HEK293 (cell line): ENCODE results near the gene ZNF396.

Experiments used
- CTCF ChIA-PET: fragments of 350-600 bp; formaldehyde crosslinking; extraction: SDS; loops from one replicate; lab custom pipeline; 2021; ENCODE audit warnings: antibody characterized with exemption; lab: Yijun Ruan, JAX
- POLR2A ChIA-PET: fragments of 300-600 bp; formaldehyde crosslinking; extraction: SDS; loops from one replicate; lab custom pipeline; 2020; ENCODE audit warnings: antibody characterized with exemption, inconsistent platforms; lab: Yijun Ruan, JAX
- H3K27ac ChIP-seq: fragments of 200-500 bp; sonication (Bioruptor generic); 2 replicates; pipeline ENCODE4 v1.5.1; 2014; ENCODE audit warnings: low read depth, low read length, control low read depth, inconsistent platforms; ENCODE audit errors: extremely low read depth
- H3K36me3 ChIP-seq, 2 experiments: fragments of 200-500 bp in 1 of 2; sonication (Bioruptor generic) in 1 of 2; 1 replicate in 1 of 2; 2 replicates in 1 of 2; pipeline ENCODE4 v1.5.1; 2014 to 2017; ENCODE audit warnings: inconsistent platforms in 2 of 2, low read length in 2 of 2; ENCODE audit not compliant: control insufficient read depth in 2 of 2, insufficient read depth in 1 of 2
- H3K4me1 ChIP-seq: fragments of 200-500 bp; sonication (Bioruptor generic); 2 replicates; pipeline ENCODE4 v1.5.1; 2014; ENCODE audit warnings: mild to moderate bottlenecking, low read length, inconsistent platforms; ENCODE audit not compliant: control insufficient read depth, insufficient read depth
- H3K4me3 ChIP-seq: 2 replicates; pipeline ENCODE4 v1.5.1; 2011; ENCODE audit warnings: low read depth, mild to moderate bottlenecking, control low read depth, low read length, moderate library complexity
- H3K9me3 ChIP-seq: fragments of 200-500 bp; sonication (Bioruptor generic); 2 replicates; pipeline ENCODE4 v1.5.1; 2014; ENCODE audit warnings: low read depth, low read length, inconsistent platforms; ENCODE audit not compliant: control insufficient read depth, insufficient read depth
- KLF7 ChIP-seq: fragments of 450-650 bp; formaldehyde crosslinking; IDR thresholded peaks from 2 replicates; pipeline ENCODE4 v1.5.1; 2016; ENCODE audit warnings: missing biosample characterization, missing genetic modification characterization, borderline replicate concordance
- SP3 ChIP-seq: fragments of 450-650 bp; formaldehyde crosslinking; IDR thresholded peaks from 2 replicates; pipeline ENCODE4 v1.5.1; 2016; ENCODE audit warnings: missing biosample characterization, missing genetic modification characterization
- TCF7L2 ChIP-seq: IDR thresholded peaks from 2 replicates; pipeline ENCODE4 v1.6.1; 2011; ENCODE audit warnings: low read depth, mild to moderate bottlenecking, inconsistent platforms, low read length, moderate library complexity, borderline replicate concordance
- ZIC2 ChIP-seq: fragments of 450-650 bp; formaldehyde crosslinking; IDR thresholded peaks from 2 replicates; pipeline ENCODE4 v1.5.1; 2016; ENCODE audit warnings: missing biosample characterization, missing genetic modification characterization
- ZNF146 ChIP-seq: fragments of 450-650 bp; formaldehyde crosslinking; IDR thresholded peaks from 2 replicates; pipeline ENCODE4 v1.5.1; 2016; ENCODE audit warnings: missing biosample characterization, missing genetic modification characterization
- ZNF211 ChIP-seq: fragments of 450-650 bp; formaldehyde crosslinking; IDR thresholded peaks from 2 replicates; pipeline ENCODE4 v1.5.1; 2016; ENCODE audit warnings: low read depth, missing biosample characterization, missing genetic modification characterization
- ZNF302 ChIP-seq: fragments of 450-650 bp; formaldehyde crosslinking; IDR thresholded peaks from 2 replicates; pipeline ENCODE4 v1.5.1; 2016; ENCODE audit warnings: missing biosample characterization, missing genetic modification characterization, low read depth
- ZNF354C ChIP-seq: fragments of 450-650 bp; formaldehyde crosslinking; IDR thresholded peaks from 2 replicates; pipeline ENCODE4 v1.5.1; 2016; ENCODE audit warnings: missing biosample characterization, missing genetic modification characterization, low read depth, borderline replicate concordance
- ZNF37A ChIP-seq: fragments of 450-650 bp; IDR thresholded peaks from 2 replicates; pipeline ENCODE4 v1.5.1; 2018; ENCODE audit warnings: missing biosample characterization, missing genetic modification characterization
- ZNF404 ChIP-seq: fragments of 450-650 bp; formaldehyde crosslinking; IDR thresholded peaks from 2 replicates; pipeline ENCODE4 v1.5.1; 2017; ENCODE audit warnings: missing biosample characterization, missing genetic modification characterization
- ZNF423 ChIP-seq: fragments of 450-650 bp; formaldehyde crosslinking; IDR thresholded peaks from 2 replicates; pipeline ENCODE4 v1.5.1; 2016; ENCODE audit warnings: missing biosample characterization, missing genetic modification characterization
- ZNF510 ChIP-seq: fragments of 450-650 bp; formaldehyde crosslinking; IDR thresholded peaks from 2 replicates; pipeline ENCODE4 v1.5.1; 2018; ENCODE audit warnings: mild to moderate bottlenecking, missing genetic modification characterization, missing biosample characterization; ENCODE audit not compliant: insufficient replicate concordance
- ZNF558 ChIP-seq: fragments of 450-650 bp; formaldehyde crosslinking; IDR thresholded peaks from 2 replicates; pipeline ENCODE4 v1.5.1; 2016; ENCODE audit warnings: missing biosample characterization, missing genetic modification characterization
- ZNF560 ChIP-seq: fragments of 450-650 bp; formaldehyde crosslinking; IDR thresholded peaks from 2 replicates; pipeline ENCODE4 v1.5.1; 2017; ENCODE audit warnings: missing biosample characterization, missing genetic modification characterization, borderline replicate concordance
- ZNF585B ChIP-seq: fragments of 450-650 bp; formaldehyde crosslinking; IDR thresholded peaks from 2 replicates; pipeline ENCODE4 v1.5.1; 2016; ENCODE audit warnings: missing biosample characterization, missing genetic modification characterization
- ZNF623 ChIP-seq: fragments of 450-650 bp; formaldehyde crosslinking; IDR thresholded peaks from 2 replicates; pipeline ENCODE4 v1.5.1; 2016; ENCODE audit warnings: missing biosample characterization, missing genetic modification characterization
- ZNF626 ChIP-seq: fragments of 450-650 bp; sonication (Bioruptor Pico); formaldehyde crosslinking; IDR thresholded peaks from 2 replicates; pipeline ENCODE4 v1.5.1; 2018; ENCODE audit warnings: missing biosample characterization, missing genetic modification characterization, inconsistent platforms
- ZNF660 ChIP-seq: fragments of 450-650 bp; IDR thresholded peaks from 2 replicates; pipeline ENCODE4 v1.5.1; 2018; ENCODE audit warnings: missing biosample characterization, mild to moderate bottlenecking, missing genetic modification characterization
- ZNF707 ChIP-seq: fragments of 450-650 bp; formaldehyde crosslinking; IDR thresholded peaks from 2 replicates; pipeline ENCODE4 v1.5.1; 2016; ENCODE audit warnings: missing biosample characterization, missing genetic modification characterization
- ZSCAN16 ChIP-seq: fragments of 450-650 bp; formaldehyde crosslinking; IDR thresholded peaks from 2 replicates; pipeline ENCODE4 v1.5.1; 2016; ENCODE audit warnings: missing biosample characterization, missing genetic modification characterization
- TF ChIP-seq, protein P1 (sequence below): fragments of 450-650 bp; formaldehyde crosslinking; IDR thresholded peaks from 2 replicates; pipeline ENCODE4 v1.5.1; 2016; ENCODE audit warnings: missing biosample characterization, missing genetic modification characterization
- TF ChIP-seq, protein P2 (sequence below): fragments of 450-650 bp; IDR thresholded peaks from 2 replicates; pipeline ENCODE4 v1.5.1; 2018; ENCODE audit warnings: missing biosample characterization, mild to moderate bottlenecking, missing genetic modification characterization

ZNF396 gene

DNA sequence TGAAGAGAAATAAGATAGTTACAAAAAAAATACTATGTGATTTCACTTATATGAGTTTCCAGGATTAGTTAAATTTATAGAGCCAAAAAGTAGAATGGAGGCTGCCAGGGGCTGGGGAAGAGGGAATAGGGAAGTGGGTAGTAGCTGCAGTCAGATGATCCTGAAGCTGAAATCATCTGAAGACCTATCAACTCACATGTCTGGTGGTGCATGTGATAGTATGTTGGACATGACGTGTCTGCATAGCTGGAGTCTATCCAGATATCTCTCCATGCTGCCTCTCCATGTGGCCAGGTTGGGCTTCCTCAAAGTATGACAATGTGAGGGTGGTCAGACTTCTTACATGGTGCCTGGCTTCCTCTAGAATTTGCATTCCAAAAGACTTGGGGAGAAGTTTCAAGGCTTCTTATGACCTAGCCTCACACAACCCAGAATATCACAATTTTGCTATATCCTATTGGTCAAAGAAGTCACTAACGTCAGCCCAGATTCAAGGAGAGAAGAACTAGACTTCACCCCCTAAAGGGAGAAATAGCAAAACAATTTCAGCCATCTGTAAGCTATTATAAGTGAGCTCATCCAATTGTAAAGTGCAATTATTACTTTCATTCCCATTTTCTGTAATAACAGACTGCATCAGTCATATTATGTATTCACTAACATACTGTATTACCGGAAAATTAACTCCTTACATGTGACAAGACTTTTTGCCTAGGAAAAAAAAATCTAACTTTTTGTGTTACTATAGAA, 14.0 kb upstream of the ZNF396 start:
- H3K4me1 ChIP-seq = no peaks in the 10 kb centered on the region
- no peaks in the 10 kb centered on the region for H3K36me3 ChIP-seq
- H3K4me3 ChIP-seq = no peak overlapping the region
- no peak overlapping the region for H3K27ac ChIP-seq
- no peaks in the 10 kb centered on the region for H3K9me3 ChIP-seq
- POLR2A ChIA-PET = no interaction called here
- CTCF ChIA-PET = no interaction called here
- TF ChIP-seq ZNF707 (tag by site-specific recombination) (no peak), ZNF626 (no peak)
- TF ChIP-seq, protein P1, sequence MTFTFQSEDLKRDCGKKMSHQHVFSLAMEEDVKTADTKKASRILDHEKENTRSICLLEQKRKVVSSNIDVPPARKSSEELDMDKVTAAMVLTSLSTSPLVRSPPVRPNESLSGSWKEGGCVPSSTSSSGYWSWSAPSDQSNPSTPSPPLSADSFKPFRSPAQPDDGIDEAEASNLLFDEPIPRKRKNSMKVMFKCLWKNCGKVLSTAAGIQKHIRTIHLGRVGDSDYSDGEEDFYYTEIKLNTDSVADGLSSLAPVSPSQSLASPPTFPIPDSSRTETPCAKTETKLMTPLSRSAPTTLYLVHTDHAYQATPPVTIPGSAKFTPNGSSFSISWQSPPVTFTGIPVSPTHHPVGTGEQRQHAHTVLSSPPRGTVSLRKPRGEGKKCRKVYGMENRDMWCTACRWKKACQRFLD (tag by site-specific recombination) = no peak

DNA sequence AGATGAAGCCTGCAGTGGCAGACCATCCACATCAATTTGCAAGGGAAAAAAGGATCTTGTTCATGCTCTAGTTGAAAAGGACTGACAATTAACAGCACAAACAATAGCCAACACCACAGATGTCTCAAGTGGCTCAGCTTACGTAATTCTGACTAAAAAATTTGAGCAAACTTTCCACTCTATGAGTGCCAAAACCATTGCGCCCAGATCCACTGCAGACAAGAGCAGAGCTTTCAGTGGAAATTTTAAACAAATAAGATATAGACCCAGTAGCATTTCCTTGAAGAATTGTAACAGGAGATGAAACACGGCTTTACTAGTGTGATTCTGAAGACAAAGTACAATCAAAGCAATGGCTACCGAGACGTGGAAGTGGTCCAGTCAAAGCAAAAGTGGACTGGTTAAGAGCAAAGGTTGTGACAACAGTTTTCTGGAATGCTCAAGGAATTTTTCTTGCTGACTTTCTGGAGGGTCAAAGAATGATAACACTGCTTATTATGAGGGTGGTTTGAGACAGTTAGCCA, 12.0 kb upstream of the ZNF396 start:
- Histone ChIP-seq H3K27ac (no peak overlapping the region), H3K4me1 (no peaks in the 10 kb centered on the region), H3K9me3 (no peaks in the 10 kb centered on the region), H3K36me3 (no peaks in the 10 kb centered on the region), H3K4me3 (no peak overlapping the region)
- ChIA-PET CTCF (no interaction called here), POLR2A (no interaction called here)
- TF ChIP-seq ZNF560 (tag by site-specific recombination) (no peak), ZNF585B (no peak), ZNF302 (tag by site-specific recombination) (no peak), ZIC2 (tag by site-specific recombination) (no peak), ZNF510 (tag by site-specific recombination) (no peak), ZNF660 (tag by site-specific recombination) (no peak), ZNF623 (tag by site-specific recombination) (no peak), ZNF423 (no peak), ZNF146 (tag by site-specific recombination) (no peak), ZNF558 (no peak), ZNF354C (tag by site-specific recombination) (no peak), KLF7 (tag by site-specific recombination) (no peak), ZNF37A (tag by site-specific recombination) (no peak), ZSCAN16 (tag by site-specific recombination) (no peak), TCF7L2 (no peak), ZNF404 (tag by site-specific recombination) (no peak), SP3 (tag by site-specific recombination) (no peak), ZNF211 (tag by site-specific recombination) (no peak)
- TF ChIP-seq, protein P2, sequence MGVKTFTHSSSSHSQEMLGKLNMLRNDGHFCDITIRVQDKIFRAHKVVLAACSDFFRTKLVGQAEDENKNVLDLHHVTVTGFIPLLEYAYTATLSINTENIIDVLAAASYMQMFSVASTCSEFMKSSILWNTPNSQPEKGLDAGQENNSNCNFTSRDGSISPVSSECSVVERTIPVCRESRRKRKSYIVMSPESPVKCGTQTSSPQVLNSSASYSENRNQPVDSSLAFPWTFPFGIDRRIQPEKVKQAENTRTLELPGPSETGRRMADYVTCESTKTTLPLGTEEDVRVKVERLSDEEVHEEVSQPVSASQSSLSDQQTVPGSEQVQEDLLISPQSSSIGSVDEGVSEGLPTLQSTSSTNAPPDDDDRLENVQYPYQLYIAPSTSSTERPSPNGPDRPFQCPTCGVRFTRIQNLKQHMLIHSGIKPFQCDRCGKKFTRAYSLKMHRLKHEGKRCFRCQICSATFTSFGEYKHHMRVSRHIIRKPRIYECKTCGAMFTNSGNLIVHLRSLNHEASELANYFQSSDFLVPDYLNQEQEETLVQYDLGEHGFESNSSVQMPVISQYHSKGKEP (tag by site-specific recombination) = no peak
